ENCODE measurements around the gene THSD7B. TPM values are rescaled to one million over a fixed set of nuclear protein-coding genes. Genes with fewer than 3 reads are reported as not detected.
A peak's percentile ranks its signal among the peaks of the same experiment; 100 is the strongest.
"Not testable (repeated sequence)": the region's sequence is repeated elsewhere in the genome, so short reads cannot be mapped to it uniquely, and the experiment has no call there.

Gene THSD7B
- total and polyA plus RNA-seq, 10 donors = 0.02 to 0.17 (median 0.09) TPM; not detected in 7

DNA sequence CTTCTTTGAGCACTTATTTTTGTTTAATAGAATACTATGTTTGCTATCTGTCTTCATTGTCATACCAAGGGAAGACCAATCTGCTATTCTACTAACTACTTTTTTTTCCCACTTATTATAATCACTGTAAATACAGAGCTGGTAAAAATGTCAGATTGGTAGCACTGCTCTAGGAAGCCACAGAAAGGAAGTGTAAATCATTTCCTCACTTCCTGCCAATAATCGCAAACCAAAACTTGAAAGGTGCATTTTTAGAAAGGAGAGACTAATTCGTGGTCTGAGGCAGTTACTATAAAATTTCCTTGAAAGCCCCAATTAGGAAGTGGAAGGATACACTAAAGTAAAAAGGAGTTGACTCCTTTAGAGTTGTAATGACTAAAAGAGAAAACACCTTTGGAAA is 13.9 kb upstream of the THSD7B start:
- DNase-seq = no peak
- no peak for TF ChIP-seq POLR2AphosphoS5 (IDR thresholded peaks at IDR 0.05)
- H3K27me3 ChIP-seq (replicated peaks in 1 of 7) = peaks cover 0 to 8% (median 0%) of the 10 kb centered on the region in 7 donors
- intact Hi-C loops (cut with DNase I; ENCODE audit: low total_unique reads) = no loop called here
- H3K27ac ChIP-seq = no peak overlapping the region
- WGBS, 5 donors = 5 to 16% (median 9%) methylated on average over 2 of the region's 2 CpGs
- H3K36me3 ChIP-seq = no peaks in the 10 kb centered on the region
- H3K4me3 ChIP-seq = no peak overlapping the region
- no peaks in the 10 kb centered on the region for H3K4me1 ChIP-seq
- no peaks in the 10 kb centered on the region for H3K9me3 ChIP-seq

DNA sequence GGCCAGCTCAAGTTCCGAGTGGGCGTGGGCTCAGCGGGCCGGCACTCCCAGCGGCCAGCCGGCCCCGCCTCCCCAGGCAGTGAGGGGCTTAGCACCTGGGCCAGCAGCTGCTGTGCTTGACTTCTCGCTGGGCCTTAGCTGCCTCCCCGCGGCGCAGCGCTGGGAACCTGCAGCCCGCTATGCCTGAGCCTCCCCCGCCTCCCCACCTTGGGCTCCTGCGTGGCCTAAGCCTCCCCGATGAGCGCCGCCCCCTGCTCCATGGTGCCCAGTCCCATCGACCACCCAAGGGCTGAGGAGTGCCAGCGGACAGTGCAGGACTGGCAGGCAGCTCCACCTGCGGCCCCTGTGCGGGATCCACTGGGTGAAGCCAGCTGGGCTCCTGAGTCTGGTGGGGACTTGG is 6.8 kb upstream of the THSD7B start:
- WGBS, 5 donors = 92 to 99% (median 97%) methylated on average over 6 to 22 of the region's 22 CpGs
- DNase-seq = peak; percentile 60
- H3K4me3 ChIP-seq; H3K27ac ChIP-seq; H3K36me3 ChIP-seq; intact Hi-C loops (cut with DNase I; ENCODE audit: low total_unique reads); H3K4me1 ChIP-seq: not testable (repeated sequence)
- Histone ChIP-seq H3K27me3 (replicated peaks in 1 of 7) (peaks cover 0 to 33% (median 0%) of the 10 kb centered on the region in 7 donors), H3K9me3 (peaks cover 0 to 14% (median 0%) of the 10 kb centered on the region in 8 donors)

DNA sequence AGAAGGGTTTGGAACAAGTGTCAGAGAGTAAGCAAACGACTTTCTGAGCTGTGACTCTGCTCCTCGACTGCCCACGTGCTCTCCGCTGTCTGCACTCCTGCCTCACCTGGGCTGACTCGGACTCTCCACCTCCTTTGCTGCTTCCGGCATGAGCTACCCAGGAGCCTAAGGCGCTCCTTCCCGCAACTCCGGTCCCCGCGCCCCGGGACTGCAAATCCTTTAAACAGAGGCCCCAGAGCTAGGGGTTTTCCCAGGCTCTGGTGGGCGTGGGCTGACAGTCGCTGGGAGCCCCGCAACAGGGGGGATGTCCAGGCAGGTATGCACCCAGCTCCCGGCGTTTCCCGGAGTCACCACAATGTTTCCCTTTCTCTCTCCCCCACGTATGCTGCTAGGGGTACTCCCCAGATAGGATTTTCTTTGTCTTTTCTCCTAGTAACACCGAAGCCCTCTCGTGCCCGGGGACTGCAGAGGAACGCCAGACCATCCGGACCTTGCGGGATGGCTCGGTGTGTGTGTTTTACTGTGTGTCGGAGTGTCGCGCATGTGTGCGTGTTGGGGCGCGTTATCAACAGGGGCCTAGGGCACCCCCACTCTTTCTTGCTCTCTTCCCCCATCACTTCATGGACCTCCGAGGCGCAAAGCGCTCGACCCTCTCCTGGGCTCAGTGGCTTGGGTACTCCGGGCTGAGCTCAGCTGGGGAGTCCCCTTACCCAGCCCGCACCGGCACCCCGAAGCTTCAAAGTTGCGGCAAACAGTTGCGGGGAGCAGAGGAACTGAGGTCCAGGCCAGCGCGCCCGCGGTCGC is 691 bp upstream of the THSD7B start:
- 3 to 7% (median 3%) methylated on average over 36 to 47 of the region's 47 CpGs for WGBS, 5 donors
- Histone ChIP-seq H3K36me3 (no peaks in the 10 kb centered on the region), H3K4me1 (peaks cover 0 to 22% (median 14%) of the 10 kb centered on the region in 6 donors), H3K9me3 (no peaks in the 10 kb centered on the region), H3K27me3 (replicated peaks in 1 of 7) (peaks cover 0 to 89% (median 30%) of the 10 kb centered on the region in 7 donors), H3K27ac (no peak overlapping the region), H3K4me3 (peak overlapping the region in 5 of 8 donors; percentile 5 to 60 (median 35))
- TF ChIP-seq POLR2A (IDR thresholded peaks at IDR 0.05) = no peak
- TF ChIP-seq POLR2AphosphoS5 (IDR thresholded peaks at IDR 0.05) = no peak
- TF ChIP-seq, protein P1, sequence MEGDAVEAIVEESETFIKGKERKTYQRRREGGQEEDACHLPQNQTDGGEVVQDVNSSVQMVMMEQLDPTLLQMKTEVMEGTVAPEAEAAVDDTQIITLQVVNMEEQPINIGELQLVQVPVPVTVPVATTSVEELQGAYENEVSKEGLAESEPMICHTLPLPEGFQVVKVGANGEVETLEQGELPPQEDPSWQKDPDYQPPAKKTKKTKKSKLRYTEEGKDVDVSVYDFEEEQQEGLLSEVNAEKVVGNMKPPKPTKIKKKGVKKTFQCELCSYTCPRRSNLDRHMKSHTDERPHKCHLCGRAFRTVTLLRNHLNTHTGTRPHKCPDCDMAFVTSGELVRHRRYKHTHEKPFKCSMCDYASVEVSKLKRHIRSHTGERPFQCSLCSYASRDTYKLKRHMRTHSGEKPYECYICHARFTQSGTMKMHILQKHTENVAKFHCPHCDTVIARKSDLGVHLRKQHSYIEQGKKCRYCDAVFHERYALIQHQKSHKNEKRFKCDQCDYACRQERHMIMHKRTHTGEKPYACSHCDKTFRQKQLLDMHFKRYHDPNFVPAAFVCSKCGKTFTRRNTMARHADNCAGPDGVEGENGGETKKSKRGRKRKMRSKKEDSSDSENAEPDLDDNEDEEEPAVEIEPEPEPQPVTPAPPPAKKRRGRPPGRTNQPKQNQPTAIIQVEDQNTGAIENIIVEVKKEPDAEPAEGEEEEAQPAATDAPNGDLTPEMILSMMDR (IDR thresholded peaks at IDR 0.05 in 8 of 11, conservative IDR thresholded peaks at IDR 0.05 in 3 of 11) = no peak
- DNase-seq = no peak
- intact Hi-C loops (cut with DNase I; ENCODE audit: low total_unique reads) = no loop called here

DNA sequence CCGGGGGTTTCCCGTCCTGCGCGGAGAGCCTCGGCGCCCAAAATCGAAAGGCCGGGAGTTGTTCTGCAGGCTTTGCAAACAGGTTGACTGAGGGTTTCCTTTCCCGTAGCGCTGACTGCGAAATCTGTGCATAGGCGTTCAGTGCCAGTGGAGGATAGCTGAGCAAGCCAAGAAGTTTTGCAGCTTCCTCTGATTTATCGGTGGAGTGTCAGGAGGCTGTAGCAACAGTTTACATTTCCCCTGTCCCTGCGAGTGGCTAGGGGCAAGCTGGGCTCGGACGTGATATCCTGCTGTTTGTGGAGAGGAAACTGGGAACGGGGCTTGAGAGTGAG is 694 bp downstream of the THSD7B start:
- H3K27me3 ChIP-seq (replicated peaks in 1 of 7) = peaks cover 0 to 90% (median 30%) of the 10 kb centered on the region in 7 donors
- TF ChIP-seq, protein P1 (IDR thresholded peaks at IDR 0.05 in 8 of 11, conservative IDR thresholded peaks at IDR 0.05 in 3 of 11) = no peak
- TF ChIP-seq POLR2A (IDR thresholded peaks at IDR 0.05) = no peak
- no peak for TF ChIP-seq POLR2AphosphoS5 (IDR thresholded peaks at IDR 0.05)
- no peak overlapping the region for H3K27ac ChIP-seq
- H3K36me3 ChIP-seq = no peaks in the 10 kb centered on the region
- intact Hi-C loops (cut with DNase I; ENCODE audit: low total_unique reads) = no loop called here
- no peaks in the 10 kb centered on the region for H3K9me3 ChIP-seq
- 1 to 7% (median 3%) methylated on average over 13 to 17 of the region's 17 CpGs for WGBS, 5 donors
- H3K4me1 ChIP-seq = peaks cover 0 to 22% (median 14%) of the 10 kb centered on the region in 6 donors
- H3K4me3 ChIP-seq = peak overlapping the region in 7 of 8 donors; percentile 17 to 60 (median 33)
- no peak for DNase-seq

DNA sequence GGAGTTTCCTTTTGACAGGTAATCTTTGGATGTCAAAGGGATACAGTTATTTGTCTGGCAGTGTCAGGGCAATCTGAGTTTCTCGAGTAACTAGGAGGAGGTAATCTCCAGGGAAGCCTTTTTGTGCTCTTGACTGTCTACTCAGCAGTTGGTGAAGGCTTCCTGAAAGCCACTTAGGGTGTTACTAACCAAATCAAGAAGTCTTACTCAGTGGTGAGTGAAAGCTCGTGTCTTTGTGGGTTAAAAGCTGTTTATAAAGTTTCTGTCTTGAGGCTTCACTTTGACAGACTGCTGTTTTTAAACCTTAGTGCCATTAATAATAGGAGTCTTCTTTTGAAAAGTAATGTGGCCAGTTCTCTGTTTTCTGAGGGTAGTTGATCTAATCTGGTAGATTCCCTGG is 1.7 kb downstream of the THSD7B start:
- intact Hi-C loops (cut with DNase I; ENCODE audit: low total_unique reads) = no loop called here
- peaks cover 0 to 91% (median 30%) of the 10 kb centered on the region in 7 donors for H3K27me3 ChIP-seq (replicated peaks in 1 of 7)
- no peak overlapping the region for H3K27ac ChIP-seq
- no peak for DNase-seq
- H3K4me3 ChIP-seq = no peak overlapping the region
- no peaks in the 10 kb centered on the region for H3K36me3 ChIP-seq
- no peaks in the 10 kb centered on the region for H3K9me3 ChIP-seq
- 11 to 31% (median 19%) methylated on average over 2 of the region's 2 CpGs for WGBS, 5 donors
- TF ChIP-seq, protein P1 (IDR thresholded peaks at IDR 0.05 in 8 of 11, conservative IDR thresholded peaks at IDR 0.05 in 3 of 11) = no peak
- peaks cover 0 to 22% (median 14%) of the 10 kb centered on the region in 6 donors for H3K4me1 ChIP-seq

Measured in spleen (tissue), 11 donors.